Measurements from ENCODE around the gene SURF4. TPM values are rescaled to one million over a fixed set of nuclear protein-coding genes. Genes with fewer than 3 reads are reported as not detected.
A peak's percentile ranks its signal among the peaks of the same experiment; 100 is the strongest.
"Not testable (repeated sequence)": the region's sequence is repeated elsewhere in the genome, so short reads cannot be mapped to it uniquely, and the experiment has no call there.

SURF4 gene
- total RNA-seq, 2 experiments from 2014 or later: 197 to 198 TPM

DNA sequence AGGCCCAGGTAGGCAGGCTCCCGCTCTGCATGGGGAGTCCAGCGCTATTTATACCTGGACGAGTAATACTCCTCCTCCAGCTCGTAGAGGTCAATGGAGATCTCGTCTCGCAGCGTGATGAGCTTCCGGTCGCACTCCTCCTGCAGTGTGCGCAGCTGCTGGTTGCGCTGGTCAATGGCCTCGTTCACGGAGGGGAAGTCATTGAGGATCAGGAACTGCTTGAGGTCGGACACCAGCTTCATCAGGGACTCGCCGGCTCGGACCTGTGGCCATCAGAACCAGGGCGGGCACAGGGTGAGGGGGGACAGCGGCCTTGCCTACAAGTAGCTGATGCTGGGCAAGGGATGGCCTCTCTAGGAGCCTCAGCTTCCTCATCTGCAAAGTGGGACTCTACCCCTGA is 31.8 kb downstream of the SURF4 start:
- no peak overlapping the region for H3K4me3 Mint-ChIP-seq
- H3K4me1 Mint-ChIP-seq: peaks cover 37% of the 10 kb centered on the region
- no peak for DNase-seq
- peaks cover 4% of the 10 kb centered on the region for H3K27me3 Mint-ChIP-seq
- H3K9me3 Mint-ChIP-seq: no peaks in the 10 kb centered on the region
- H3K36me3 Mint-ChIP-seq: peaks cover 59% of the 10 kb centered on the region
- H3K27ac Mint-ChIP-seq: no peak overlapping the region

DNA sequence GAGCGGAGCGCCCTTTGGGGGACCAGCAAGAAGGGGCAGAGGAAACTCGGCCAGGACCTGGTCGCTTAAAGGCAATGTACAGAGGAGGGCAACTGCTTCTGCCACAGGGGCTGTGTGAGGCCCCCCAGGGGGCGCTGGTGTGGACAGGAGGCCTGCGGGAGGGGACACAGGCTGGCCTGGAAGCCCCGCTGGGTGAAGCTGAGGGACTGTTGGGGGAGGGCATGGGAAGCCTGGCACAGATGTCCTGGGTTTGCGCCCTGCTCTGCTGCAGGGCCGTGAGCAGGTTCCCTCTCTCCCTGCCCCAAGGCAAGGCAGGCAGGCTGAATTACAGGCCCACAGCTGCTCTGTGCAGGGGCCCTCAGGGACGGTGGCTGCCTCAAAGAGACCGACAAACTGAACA is 33.3 kb downstream of the SURF4 start:
- no peak for DNase-seq
- Mint-ChIP-seq H3K27me3 (no peaks in the 10 kb centered on the region), H3K36me3 (peaks cover 53% of the 10 kb centered on the region), H3K4me3 (no peak overlapping the region), H3K27ac (no peak overlapping the region), H3K4me1 (peaks cover 38% of the 10 kb centered on the region), H3K9me3 (no peaks in the 10 kb centered on the region)

DNA sequence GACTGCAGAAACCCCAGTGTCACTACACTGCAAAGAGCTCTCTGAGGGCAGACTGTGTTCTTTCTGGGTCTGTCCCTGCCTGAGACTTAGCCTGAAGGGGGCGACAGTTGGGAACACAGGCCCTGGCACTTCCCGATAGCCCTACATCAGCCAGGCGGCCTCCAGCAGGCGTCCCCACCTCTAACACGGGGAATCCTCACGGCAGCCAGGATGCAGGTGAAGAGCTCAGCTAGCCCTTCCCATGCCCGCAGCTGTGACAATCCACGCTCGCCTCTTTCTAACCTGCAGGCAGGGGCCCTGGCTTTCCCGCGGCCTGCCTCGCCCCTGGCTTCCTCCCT is 33.8 kb downstream of the SURF4 start:
- Mint-ChIP-seq H3K4me1 (peaks cover 38% of the 10 kb centered on the region), H3K4me3 (no peak overlapping the region), H3K36me3 (peaks cover 51% of the 10 kb centered on the region), H3K27ac (no peak overlapping the region), H3K9me3 (no peaks in the 10 kb centered on the region), H3K27me3 (no peaks in the 10 kb centered on the region)
- no peak for DNase-seq

DNA sequence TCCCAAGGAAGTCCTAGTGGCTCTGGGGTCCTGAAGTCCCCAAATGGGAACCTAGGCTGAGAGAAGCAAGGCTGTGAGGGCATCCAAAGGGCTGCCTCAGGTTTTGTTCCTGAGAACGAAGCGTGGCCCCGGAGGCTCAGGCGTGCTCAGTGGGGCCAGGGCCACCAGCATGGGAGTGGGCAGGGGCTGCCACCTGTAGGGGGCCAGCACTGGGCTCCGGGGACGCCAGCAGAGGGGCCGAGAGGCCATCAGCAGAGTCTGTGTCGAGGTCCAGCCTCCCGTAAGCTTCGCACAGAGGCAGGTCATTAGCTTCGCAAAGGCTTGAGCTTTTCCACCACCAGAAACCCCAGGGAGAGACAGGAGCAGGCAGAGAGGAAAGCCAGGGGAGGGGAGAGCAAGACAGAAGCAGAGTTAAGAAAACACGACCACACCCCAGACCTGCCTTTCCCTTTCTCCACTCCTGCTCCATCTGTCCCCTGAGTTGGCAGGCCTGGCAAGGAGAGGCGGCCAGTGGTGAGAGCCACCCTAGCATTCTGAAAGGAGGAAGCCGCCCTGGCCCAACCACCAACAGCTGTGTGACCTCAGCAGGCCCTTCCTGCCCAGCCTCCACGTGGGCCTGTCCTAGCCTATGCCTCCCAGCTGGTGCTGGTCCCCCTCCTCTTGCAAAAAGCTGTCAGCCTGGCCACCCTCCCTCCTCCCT is 34.3 kb downstream of the SURF4 start:
- no peaks in the 10 kb centered on the region for H3K9me3 Mint-ChIP-seq

DNA sequence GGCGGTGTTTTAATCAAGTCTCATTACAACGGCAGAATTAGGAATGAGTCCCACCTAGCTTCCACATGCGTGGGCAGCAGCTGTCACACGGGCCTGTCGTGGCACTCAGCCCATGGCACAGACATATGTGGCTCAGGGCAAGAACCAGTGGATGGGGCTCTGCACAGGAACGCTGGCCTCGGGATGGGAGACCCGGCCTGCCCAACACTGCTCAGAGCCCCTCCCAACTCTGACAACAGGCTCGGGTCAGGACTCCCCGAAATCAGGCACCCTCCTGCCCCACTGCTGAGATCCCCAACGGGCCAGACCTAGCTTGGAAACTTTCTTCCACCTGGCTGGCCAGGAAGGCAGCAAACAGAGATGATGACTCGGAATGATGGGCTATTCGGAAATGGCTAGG is 34.9 kb downstream of the SURF4 start:
- no peaks in the 10 kb centered on the region for H3K9me3 Mint-ChIP-seq
- H3K27me3 Mint-ChIP-seq: no peaks in the 10 kb centered on the region
- H3K4me1 Mint-ChIP-seq: peaks cover 31% of the 10 kb centered on the region
- DNase-seq: no peak
- H3K4me3 Mint-ChIP-seq: no peak overlapping the region
- peaks cover 52% of the 10 kb centered on the region for H3K36me3 Mint-ChIP-seq
- peak overlapping the region; percentile 82 for H3K27ac Mint-ChIP-seq

More for the DNA sequence above, 34.3 kb downstream of the SURF4 start:
- H3K27me3 Mint-ChIP-seq: no peaks in the 10 kb centered on the region
- DNase-seq: no peak
- peaks cover 33% of the 10 kb centered on the region for H3K4me1 Mint-ChIP-seq
- peaks cover 51% of the 10 kb centered on the region for H3K36me3 Mint-ChIP-seq
- no peak overlapping the region for H3K27ac Mint-ChIP-seq
- no peak overlapping the region for H3K4me3 Mint-ChIP-seq

DNA sequence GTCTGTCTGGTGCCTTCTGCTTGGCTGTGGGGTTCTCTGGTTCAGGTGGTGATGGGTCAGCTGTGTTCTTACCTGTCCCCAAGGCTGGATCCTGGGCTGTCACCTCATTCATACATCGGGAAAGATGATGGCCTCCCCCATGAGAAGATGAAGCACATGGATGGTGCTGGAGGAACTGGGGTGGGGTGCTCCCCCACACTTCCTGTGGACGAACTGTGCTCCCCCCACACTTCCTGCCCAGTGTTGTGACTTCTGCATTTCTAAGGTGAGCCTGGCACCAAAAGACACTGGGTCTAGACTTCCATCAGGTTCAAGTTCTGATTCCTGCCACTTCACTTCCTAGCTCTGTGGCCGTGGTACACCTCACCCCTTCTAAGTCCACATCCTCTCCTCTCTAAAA is 35.6 kb downstream of the SURF4 start:
- Mint-ChIP-seq H3K27ac (peak overlapping the region; percentile 82), H3K9me3 (no peaks in the 10 kb centered on the region), H3K4me1 (peaks cover 28% of the 10 kb centered on the region), H3K36me3 (peaks cover 57% of the 10 kb centered on the region), H3K4me3 (no peak overlapping the region), H3K27me3 (no peaks in the 10 kb centered on the region)
- no peak for DNase-seq

DNA sequence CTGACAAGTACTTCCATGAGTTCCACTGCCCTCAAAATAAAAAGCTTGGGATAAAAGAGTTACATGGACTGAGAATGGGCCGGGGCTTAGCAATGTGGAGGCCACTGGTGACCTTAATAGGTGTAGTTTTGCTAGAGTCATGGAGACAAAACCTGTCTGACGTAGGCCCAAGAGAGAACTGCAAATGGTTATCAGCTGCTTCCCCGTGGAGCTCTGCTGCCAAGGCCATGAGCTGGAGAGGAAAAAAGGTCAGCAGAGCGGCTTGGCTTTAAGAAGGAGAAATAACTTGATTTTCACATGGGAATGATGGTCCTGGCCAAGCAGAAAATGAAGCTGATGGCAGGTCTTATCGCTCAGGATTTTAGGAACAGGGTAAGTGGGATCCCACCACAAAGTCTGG is 36.2 kb downstream of the SURF4 start:
- H3K27me3 Mint-ChIP-seq: no peaks in the 10 kb centered on the region
- H3K4me1 Mint-ChIP-seq: peaks cover 28% of the 10 kb centered on the region
- no peaks in the 10 kb centered on the region for H3K9me3 Mint-ChIP-seq
- peak overlapping the region; percentile 82 for H3K27ac Mint-ChIP-seq
- no peak overlapping the region for H3K4me3 Mint-ChIP-seq
- H3K36me3 Mint-ChIP-seq: peaks cover 57% of the 10 kb centered on the region
- no peak for DNase-seq

DNA sequence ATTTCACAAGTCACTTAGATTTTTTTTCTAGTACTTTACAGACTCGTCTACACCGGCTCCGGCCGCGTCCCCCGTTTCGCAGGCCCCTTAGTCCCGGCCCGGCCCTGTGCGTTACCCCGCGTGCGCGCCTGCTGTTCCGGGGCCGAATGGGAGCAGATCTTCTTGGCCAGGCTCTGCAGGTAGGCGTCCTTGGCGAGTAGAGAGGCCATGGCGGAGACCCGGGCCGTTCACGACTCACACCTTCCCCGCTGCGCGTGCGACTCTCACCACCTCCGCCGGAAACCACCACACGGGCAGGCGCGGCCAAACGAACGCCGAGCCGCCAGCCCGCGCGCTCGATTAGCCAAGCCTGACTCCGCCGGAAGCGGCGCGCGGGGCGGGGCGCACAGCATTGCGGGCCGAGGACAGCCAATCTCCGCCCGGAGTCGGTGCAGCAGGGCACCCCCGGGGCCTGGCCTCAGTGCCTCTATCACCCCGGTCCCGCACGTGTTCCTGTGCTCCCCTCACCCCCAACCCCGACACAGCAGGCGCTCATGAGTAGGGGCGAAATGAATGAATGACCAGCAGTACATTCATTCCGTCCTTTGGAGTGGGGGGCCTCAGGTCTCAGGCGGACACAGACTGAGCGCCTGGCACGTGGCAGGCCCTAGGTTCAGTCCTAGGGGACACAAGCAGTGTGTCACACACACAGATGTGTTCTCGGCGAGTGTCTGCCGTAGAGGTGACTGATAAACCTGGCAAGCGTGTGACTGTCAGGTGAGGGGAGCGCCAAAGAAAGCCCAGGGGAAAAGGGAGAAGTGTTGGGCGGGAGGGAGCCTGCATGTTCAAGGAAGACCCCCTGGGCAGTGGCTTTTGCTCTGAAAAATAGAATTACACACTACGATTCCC is 39.7 kb downstream of the SURF4 start, which contains the start of gene SURF6:
SURF6 (minus strand) TSS at position 265 of the 888 bp plus-strand sequence; CDS start at position 209, 56 bp downstream.
- H3K4me1 Mint-ChIP-seq: peaks cover 37% of the 10 kb centered on the region
- no peaks in the 10 kb centered on the region for H3K27me3 Mint-ChIP-seq
- peak within 1 kb of the TSS; percentile 94 for H3K27ac Mint-ChIP-seq
- no peaks in the 10 kb centered on the region for H3K9me3 Mint-ChIP-seq
- peaks cover 65% of the 10 kb centered on the region for H3K36me3 Mint-ChIP-seq
- peak within 1 kb of the TSS; percentile 98 for H3K4me3 Mint-ChIP-seq
- DNase-seq: peak; percentile 98

DNA sequence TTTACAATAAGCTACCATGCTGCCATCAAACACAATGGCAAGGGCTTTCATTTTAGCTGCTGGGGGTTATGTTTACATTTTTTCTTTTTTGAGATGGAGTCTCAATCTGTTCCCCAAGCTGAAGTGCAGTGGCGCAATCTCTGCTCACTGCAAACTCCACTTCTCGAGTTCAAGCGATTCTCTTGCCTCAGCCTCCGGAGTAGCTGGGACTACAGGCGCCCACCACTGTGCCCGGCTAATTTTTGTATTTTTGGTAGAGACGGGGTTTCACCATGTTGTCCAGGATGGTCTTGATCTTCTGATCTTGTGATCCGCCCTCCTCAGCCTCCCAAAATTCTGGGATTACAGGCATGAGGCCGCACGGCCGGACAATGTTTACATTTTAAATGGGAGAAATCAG is 41.0 kb downstream of the SURF4 start:
- DNase-seq, H3K27me3 Mint-ChIP-seq, H3K9me3 Mint-ChIP-seq: not testable (repeated sequence)
- H3K36me3 Mint-ChIP-seq: peaks cover 58% of the 10 kb centered on the region
- peak overlapping the region; percentile 94 for H3K27ac Mint-ChIP-seq
- H3K4me1 Mint-ChIP-seq: peaks cover 31% of the 10 kb centered on the region
- H3K4me3 Mint-ChIP-seq: peak overlapping the region; percentile 98

DNA sequence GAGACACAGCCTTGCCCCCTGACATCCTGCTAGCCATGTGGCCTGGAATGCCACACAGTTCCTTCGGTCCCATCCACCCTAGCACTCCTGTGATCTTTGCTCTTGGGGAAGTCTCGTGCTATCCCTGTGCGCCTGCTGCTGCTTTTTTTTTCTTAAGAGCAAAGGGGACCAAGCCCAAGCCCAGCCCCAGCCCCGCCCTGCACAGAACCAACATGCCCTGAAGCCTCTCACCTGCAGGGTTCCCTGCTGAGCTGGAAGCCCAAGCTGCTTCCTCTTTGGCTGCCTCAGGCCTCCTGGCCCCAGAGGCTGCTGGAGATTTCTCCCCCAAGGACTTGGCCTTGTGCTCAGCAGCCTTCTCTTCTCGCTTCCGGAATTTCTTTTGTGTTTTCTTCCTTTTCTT is 41.7 kb downstream of the SURF4 start:
- Mint-ChIP-seq H3K4me1 (peaks cover 29% of the 10 kb centered on the region), H3K4me3 (peak overlapping the region; percentile 98), H3K9me3 (no peaks in the 10 kb centered on the region), H3K27me3 (no peaks in the 10 kb centered on the region), H3K27ac (peak overlapping the region; percentile 66), H3K36me3 (peaks cover 50% of the 10 kb centered on the region)
- DNase-seq: no peak

DNA sequence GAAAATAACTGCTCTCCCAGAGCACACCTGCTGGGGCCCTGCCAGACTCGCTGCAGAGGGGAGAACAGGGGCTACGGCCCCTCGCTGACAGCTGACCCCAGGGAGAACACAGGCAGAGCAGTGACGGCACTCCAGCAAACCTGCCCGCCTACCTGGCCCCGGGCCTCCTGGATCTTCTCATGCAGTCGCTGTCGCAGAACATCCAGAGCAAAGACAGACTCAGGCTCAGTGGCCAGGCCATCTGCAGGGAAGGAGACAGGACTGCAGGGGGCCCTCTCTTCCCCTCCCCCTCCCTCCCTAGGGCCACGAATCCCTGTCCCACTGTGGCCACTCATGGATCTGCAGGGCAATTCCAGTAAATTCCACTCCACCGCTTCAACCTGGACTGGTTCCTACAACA is 42.3 kb downstream of the SURF4 start:
- peaks cover 29% of the 10 kb centered on the region for H3K4me1 Mint-ChIP-seq
- H3K36me3 Mint-ChIP-seq: peaks cover 50% of the 10 kb centered on the region
- peak overlapping the region; percentile 98 for H3K4me3 Mint-ChIP-seq
- DNase-seq: no peak
- H3K9me3 Mint-ChIP-seq: no peaks in the 10 kb centered on the region
- H3K27me3 Mint-ChIP-seq: no peaks in the 10 kb centered on the region
- peak overlapping the region; percentile 66 for H3K27ac Mint-ChIP-seq

DNA sequence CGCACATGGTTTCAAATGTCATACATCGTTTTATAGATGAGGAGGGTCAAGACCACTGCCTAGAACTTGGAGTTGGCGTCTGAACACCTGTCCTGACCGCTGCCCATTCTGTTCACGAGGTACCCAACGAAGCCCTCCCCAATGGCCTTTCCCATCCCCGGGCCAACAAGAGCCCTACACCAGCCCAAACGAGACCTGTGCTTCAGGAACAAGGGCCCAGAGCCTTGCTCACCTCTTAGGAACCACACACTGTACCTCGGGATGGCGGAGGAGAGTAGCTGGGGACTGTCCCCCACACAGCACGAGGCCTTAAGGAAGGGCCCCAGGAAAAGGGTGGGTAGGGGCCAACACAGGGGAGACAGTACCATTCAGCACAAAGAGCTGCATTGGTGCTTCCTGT is 42.8 kb downstream of the SURF4 start:
- no peak for DNase-seq
- no peak overlapping the region for H3K4me3 Mint-ChIP-seq
- no peaks in the 10 kb centered on the region for H3K27me3 Mint-ChIP-seq
- H3K4me1 Mint-ChIP-seq: peaks cover 29% of the 10 kb centered on the region
- peaks cover 49% of the 10 kb centered on the region for H3K36me3 Mint-ChIP-seq
- H3K9me3 Mint-ChIP-seq: no peaks in the 10 kb centered on the region
- no peak overlapping the region for H3K27ac Mint-ChIP-seq

DNA sequence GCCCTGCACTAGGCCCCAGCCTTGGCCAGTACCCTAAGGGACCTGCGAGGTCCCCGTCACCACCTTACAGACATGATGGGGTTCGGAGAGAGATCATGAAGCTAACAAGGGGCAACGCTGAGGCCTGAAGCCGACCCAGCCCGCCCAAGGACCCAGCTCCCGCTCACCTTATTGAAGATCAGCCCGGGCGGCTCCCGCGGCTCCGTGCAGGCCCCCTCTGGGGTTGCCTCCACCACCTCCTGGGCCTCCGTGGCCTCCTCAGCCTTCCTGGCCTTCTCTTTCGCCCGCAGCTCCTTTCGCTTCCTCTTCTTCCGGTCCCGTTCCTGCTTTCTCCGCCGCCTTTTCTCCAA is 43.5 kb downstream of the SURF4 start:
- Mint-ChIP-seq H3K4me1 (peaks cover 25% of the 10 kb centered on the region), H3K4me3 (no peak overlapping the region), H3K36me3 (peaks cover 49% of the 10 kb centered on the region), H3K27ac (no peak overlapping the region), H3K27me3 (no peaks in the 10 kb centered on the region), H3K9me3 (no peaks in the 10 kb centered on the region)
- DNase-seq: no peak

DNA sequence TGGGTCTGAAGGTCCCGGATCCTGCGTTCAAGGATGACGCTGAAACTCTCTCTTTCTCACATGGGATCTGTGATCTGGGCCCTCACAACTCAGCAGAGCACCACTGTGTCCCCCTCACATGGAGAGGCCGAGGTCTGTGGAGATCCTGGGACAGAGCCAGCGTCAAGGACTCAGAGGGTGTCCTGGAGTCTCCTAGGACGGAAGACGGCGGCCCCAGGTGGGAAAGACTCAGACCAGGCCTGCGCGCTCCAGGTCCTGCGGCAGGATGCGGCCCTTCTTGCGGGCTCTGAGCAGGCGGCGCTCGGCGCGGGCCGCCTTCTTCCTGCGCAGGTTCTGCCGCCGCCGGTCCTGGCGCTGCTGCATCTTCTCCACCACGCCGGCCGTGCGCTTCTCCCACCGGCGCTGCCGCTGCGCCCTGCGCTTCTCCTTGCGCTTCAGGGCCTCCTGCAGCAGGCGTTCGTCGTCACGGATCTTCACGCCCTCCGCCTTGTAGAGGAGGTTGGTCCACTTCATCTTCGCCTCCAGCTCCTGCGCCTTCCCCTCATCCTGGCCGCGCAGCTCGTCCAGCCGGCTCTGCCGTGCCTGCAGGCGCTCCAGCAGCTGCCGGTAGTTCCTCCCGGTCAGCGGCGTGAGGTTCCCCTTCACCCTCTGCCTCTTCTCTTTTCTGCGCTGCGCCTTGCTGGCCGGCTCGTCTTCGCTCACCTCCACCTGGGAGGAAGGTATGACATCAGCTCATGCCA is 44.0 kb downstream of the SURF4 start:
- peaks cover 25% of the 10 kb centered on the region for H3K4me1 Mint-ChIP-seq
- no peak overlapping the region for H3K4me3 Mint-ChIP-seq
- peak overlapping the region; percentile 25 for H3K27ac Mint-ChIP-seq
- no peak for DNase-seq
- H3K27me3 Mint-ChIP-seq: no peaks in the 10 kb centered on the region
- no peaks in the 10 kb centered on the region for H3K9me3 Mint-ChIP-seq
- H3K36me3 Mint-ChIP-seq: peaks cover 47% of the 10 kb centered on the region

DNA sequence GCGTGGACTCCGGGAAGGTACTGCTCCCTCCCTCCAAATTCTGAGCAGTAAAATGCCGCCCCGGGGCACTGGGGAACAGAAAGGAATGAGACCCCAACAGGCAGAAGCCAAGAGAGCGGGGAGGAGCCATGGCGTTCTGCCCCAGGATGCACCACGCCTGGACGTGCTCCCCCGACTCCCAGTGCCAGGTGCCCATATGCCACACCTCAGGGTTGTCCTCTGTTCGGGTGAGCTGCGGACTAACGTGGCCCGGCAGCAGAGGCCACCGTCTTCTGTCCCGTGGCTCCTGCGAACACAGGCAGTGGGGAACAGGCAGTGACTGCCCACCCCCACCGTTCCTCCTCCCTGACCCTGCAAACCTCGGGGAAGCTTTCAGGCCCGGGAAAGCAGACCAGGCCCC is 44.6 kb downstream of the SURF4 start:
- H3K9me3 Mint-ChIP-seq: no peaks in the 10 kb centered on the region
- H3K4me3 Mint-ChIP-seq: no peak overlapping the region
- no peak for DNase-seq
- peaks cover 41% of the 10 kb centered on the region for H3K36me3 Mint-ChIP-seq
- no peaks in the 10 kb centered on the region for H3K27me3 Mint-ChIP-seq
- peak overlapping the region; percentile 25 for H3K27ac Mint-ChIP-seq
- H3K4me1 Mint-ChIP-seq: peaks cover 21% of the 10 kb centered on the region

Measured in activated naive CD8-positive, alpha-beta T cell treated with anti-CD3 and anti-CD28 coated beads for 36 hours (primary cell).